HFF-Myc (cell line): Measurements from ENCODE around the gene GDI1.

Source experiments
- DNase-seq: peaks from one replicate; pipeline ENCODE4 v3.0.0-alpha.2; 2011; ENCODE audit warnings: low read depth; ENCODE audit errors: extremely low read depth
- H3K4me3 ChIP-seq: replicated peaks from 2 replicates; pipeline ENCODE4 v1.5.1; 2011; ENCODE audit warnings: low read depth, mild to moderate bottlenecking, control low read depth, low read length
- CTCF ChIP-seq: IDR thresholded peaks from 2 replicates; pipeline ENCODE4 v1.5.1; 2012; ENCODE audit warnings: mild to moderate bottlenecking, low read depth, low read length, control low read depth; ENCODE audit errors: missing control alignments

GDI1 gene

GRCh38 chrX:154487518-154488290 is 50.8 kb downstream of the GDI1 start:
- no peak for TF ChIP-seq CTCF
- DNase-seq, result no peak
- H3K4me3 ChIP-seq, result no peak overlapping the region

- no peak overlapping the region for H3K4me3 ChIP-seq
- no peak for DNase-seq
- no peak for TF ChIP-seq CTCF
Observed at GRCh38 chrX:154488336-154489075, 51.6 kb downstream of the GDI1 start.

- no peak for TF ChIP-seq CTCF
- no peak for DNase-seq
- peak overlapping the region; percentile 50 for H3K4me3 ChIP-seq
Observed at GRCh38 chrX:154489182-154489581, 52.2 kb downstream of the GDI1 start.

- peak overlapping the region; percentile 50 for H3K4me3 ChIP-seq
- no peak for DNase-seq
- no peak for TF ChIP-seq CTCF
Observed at GRCh38 chrX:154490021-154490413, 53.1 kb downstream of the GDI1 start.

- H3K4me3 ChIP-seq, result peak within 1 kb of the TSS; percentile 50
- DNase-seq, result peak; percentile 73
- no peak for TF ChIP-seq CTCF
Observed at GRCh38 chrX:154490414-154491083, 53.6 kb downstream of the GDI1 start, which contains the start of gene SLC10A3. Gene SLC10A3, minus strand, starts transcription at chrX:154490629. Its CDS starts 1,689 bp downstream, at chrX:154488940.
